ENCODE data around the gene FAM50A.

The FAM50A gene

DNA sequence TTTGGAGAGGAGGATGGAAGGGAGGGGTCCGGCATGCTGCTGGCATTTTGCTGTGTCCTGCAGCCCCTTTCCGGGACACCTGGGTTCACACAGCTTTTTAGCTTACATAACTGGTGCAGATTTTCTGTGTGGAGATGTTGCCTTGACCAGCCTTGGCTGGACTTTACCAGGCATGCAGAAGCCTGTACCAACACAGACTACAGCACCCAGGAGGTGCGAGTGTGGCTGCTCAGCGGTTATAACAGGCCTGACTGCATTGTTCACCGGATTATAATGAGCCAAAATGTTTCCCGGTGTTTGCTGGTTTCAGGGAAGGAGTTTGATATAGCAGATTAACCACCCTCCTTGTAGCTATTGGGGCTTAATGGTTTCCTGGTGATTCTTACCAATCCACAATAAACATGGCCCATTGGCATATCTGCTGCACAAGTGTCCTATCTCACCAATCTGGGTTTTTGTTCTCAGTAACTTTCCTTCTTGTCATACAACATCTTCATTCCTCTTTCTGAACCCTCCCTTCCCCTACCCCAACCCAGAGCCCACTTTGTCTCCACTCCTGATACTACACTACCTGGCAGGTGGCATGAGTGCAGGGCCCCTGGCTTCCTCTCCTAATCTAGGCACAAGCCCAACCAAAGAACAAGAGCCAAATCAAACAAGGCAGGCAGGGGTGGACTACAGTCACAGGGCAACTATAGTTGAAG, 41.9 kb upstream of the FAM50A start:
- TF ChIP-seq, protein P1, sequence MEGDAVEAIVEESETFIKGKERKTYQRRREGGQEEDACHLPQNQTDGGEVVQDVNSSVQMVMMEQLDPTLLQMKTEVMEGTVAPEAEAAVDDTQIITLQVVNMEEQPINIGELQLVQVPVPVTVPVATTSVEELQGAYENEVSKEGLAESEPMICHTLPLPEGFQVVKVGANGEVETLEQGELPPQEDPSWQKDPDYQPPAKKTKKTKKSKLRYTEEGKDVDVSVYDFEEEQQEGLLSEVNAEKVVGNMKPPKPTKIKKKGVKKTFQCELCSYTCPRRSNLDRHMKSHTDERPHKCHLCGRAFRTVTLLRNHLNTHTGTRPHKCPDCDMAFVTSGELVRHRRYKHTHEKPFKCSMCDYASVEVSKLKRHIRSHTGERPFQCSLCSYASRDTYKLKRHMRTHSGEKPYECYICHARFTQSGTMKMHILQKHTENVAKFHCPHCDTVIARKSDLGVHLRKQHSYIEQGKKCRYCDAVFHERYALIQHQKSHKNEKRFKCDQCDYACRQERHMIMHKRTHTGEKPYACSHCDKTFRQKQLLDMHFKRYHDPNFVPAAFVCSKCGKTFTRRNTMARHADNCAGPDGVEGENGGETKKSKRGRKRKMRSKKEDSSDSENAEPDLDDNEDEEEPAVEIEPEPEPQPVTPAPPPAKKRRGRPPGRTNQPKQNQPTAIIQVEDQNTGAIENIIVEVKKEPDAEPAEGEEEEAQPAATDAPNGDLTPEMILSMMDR (IDR thresholded peaks at IDR 0.05; ENCODE audit: poor library complexity, severe bottlenecking) = no peak
- H3K36me3 ChIP-seq (ENCODE audit: low read depth) = peaks cover 38% of the 10 kb centered on the region
- ATAC-seq (ENCODE audit: low read depth) (peak; percentile 31), DNase-seq (ENCODE audit: low spot score) (no peak)
- H3K4me1 ChIP-seq (ENCODE audit: insufficient read depth, poor library complexity, severe bottlenecking) = no peaks in the 10 kb centered on the region
- H3K27me3 ChIP-seq (ENCODE audit: insufficient read depth, poor library complexity, severe bottlenecking) = no peaks in the 10 kb centered on the region
- peak overlapping the region; percentile 93 for H3K27ac ChIP-seq (ENCODE audit: poor library complexity, severe bottlenecking)
- no peak overlapping the region for H3K4me3 ChIP-seq (ENCODE audit: severe bottlenecking)
- no peaks in the 10 kb centered on the region for H3K9me3 ChIP-seq (ENCODE audit: severe bottlenecking)

DNA sequence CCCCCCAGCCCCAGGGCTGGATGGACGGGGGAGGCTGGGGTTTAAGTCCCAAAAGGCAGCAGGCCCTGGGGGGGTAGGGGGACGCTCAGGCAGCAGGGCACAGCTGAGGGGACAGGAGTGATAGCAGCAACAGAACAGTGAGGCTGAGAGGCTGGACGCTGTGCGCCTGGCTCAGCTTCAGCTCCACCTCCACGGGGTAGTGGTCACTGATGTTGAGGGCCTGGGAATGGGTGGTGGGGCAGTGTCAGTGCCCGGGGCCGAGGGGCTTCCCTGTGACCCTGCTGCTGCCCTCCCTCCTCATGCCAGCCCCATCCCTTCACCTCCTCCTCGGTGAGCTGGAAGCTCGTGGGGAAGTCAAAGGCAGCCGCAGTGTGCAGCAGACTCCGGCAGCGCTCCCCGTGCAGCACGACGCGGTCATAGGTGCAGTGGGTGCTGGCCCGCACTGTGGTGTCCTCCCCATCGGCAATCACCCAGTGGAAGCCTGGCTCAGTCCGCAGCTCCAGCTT, 41.3 kb upstream of the FAM50A start:
- TF ChIP-seq, protein P1 (IDR thresholded peaks at IDR 0.05; ENCODE audit: poor library complexity, severe bottlenecking) = no peak
- Histone ChIP-seq H3K27me3 (ENCODE audit: insufficient read depth, poor library complexity, severe bottlenecking) (no peaks in the 10 kb centered on the region), H3K4me3 (ENCODE audit: severe bottlenecking) (no peak overlapping the region), H3K36me3 (ENCODE audit: low read depth) (peaks cover 38% of the 10 kb centered on the region), H3K9me3 (ENCODE audit: severe bottlenecking) (no peaks in the 10 kb centered on the region), H3K4me1 (ENCODE audit: insufficient read depth, poor library complexity, severe bottlenecking) (no peaks in the 10 kb centered on the region), H3K27ac (ENCODE audit: poor library complexity, severe bottlenecking) (no peak overlapping the region)
- ATAC-seq (ENCODE audit: low read depth) (peak; percentile 5; the same call in 1 of the 3 replicates), DNase-seq (ENCODE audit: low spot score) (no peak)

DNA sequence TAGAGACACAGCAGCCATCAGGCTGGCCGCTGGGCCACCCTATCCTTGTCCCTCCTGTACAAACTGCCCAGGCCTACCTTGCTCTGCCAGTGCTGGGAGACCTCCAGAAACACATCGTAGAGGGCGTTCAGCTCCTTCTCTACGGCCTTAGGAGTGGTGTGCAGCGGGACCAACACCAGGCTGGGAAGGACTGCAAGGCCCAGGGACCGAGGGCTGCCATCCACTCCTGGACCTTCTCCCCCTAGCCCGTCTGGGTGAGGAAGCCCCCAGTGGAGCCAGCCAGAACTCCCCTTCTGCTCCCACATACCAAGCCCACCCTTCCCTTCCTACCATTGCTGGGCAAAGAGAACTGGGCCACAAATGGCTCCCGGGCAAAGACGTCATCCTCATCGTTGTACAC, 40.7 kb upstream of the FAM50A start:
- Histone ChIP-seq H3K27me3 (ENCODE audit: insufficient read depth, poor library complexity, severe bottlenecking) (no peaks in the 10 kb centered on the region), H3K4me1 (ENCODE audit: insufficient read depth, poor library complexity, severe bottlenecking) (no peaks in the 10 kb centered on the region), H3K4me3 (ENCODE audit: severe bottlenecking) (no peak overlapping the region), H3K9me3 (ENCODE audit: severe bottlenecking) (no peaks in the 10 kb centered on the region), H3K27ac (ENCODE audit: poor library complexity, severe bottlenecking) (no peak overlapping the region), H3K36me3 (ENCODE audit: low read depth) (peaks cover 38% of the 10 kb centered on the region)
- DNase-seq (ENCODE audit: low spot score) (no peak), ATAC-seq (ENCODE audit: low read depth) (no peak)
- TF ChIP-seq, protein P1 (IDR thresholded peaks at IDR 0.05; ENCODE audit: poor library complexity, severe bottlenecking) = no peak

DNA sequence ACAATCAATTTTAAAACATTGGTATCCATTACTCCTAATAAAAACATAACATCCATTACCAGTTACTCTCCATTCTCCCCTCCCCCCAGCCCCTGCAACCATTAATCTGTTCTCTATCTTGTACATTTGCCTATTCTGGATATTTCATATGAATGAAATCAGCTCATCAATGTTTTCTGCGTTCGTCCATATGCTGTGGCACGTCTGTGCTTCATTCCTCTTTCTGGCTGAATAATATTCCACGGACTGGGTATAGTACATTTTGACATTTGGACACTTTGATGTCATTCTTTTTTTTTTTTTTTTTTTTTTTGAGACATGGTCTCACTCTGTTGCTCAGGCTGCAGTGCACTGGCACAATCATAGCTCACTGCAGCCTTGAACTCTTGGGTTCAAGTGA, 40.1 kb upstream of the FAM50A start:
- Histone ChIP-seq H3K36me3 (ENCODE audit: low read depth) (peaks cover 32% of the 10 kb centered on the region), H3K4me1 (ENCODE audit: insufficient read depth, poor library complexity, severe bottlenecking) (no peaks in the 10 kb centered on the region), H3K9me3 (ENCODE audit: severe bottlenecking) (no peaks in the 10 kb centered on the region), H3K4me3 (ENCODE audit: severe bottlenecking) (no peak overlapping the region), H3K27me3 (ENCODE audit: insufficient read depth, poor library complexity, severe bottlenecking) (no peaks in the 10 kb centered on the region), H3K27ac (ENCODE audit: poor library complexity, severe bottlenecking) (no peak overlapping the region)
- DNase-seq (ENCODE audit: low spot score) = no peak
- no peak for ATAC-seq (ENCODE audit: low read depth)
- TF ChIP-seq, protein P1 (IDR thresholded peaks at IDR 0.05; ENCODE audit: poor library complexity, severe bottlenecking) = no peak

DNA sequence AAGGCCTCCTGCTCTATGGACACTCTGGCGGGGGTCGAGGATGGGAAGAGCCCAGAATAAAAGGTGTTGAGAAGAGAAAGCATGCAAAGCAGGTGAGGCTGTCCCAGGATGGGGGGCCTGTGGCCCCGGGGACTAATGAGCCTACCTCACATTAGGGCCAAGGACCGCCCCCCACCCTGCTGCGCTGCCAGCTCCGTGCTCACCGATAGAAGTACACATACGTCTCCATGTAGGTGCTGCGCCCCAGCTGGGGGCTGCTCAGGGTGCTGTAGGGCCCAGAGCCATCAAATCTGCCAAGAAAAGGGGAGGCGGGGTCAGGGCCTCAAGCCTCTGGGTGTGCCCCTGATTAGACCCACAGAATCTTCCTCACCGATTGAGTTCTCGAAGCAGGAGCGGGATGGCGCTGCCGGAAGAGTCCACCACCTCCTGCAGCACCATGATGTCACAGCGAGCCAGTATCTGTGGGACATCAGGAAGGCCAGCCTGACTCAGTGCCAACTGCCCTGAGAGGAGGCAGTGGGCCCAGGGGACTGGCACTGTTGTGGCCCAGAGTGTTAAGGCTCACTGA, 39.2 kb upstream of the FAM50A start:
- no peak overlapping the region for H3K27ac ChIP-seq (ENCODE audit: poor library complexity, severe bottlenecking)
- H3K27me3 ChIP-seq (ENCODE audit: insufficient read depth, poor library complexity, severe bottlenecking) = no peaks in the 10 kb centered on the region
- H3K4me1 ChIP-seq (ENCODE audit: insufficient read depth, poor library complexity, severe bottlenecking) = peaks cover 3% of the 10 kb centered on the region
- H3K4me3 ChIP-seq (ENCODE audit: severe bottlenecking) = no peak overlapping the region
- TF ChIP-seq, protein P1 (IDR thresholded peaks at IDR 0.05; ENCODE audit: poor library complexity, severe bottlenecking) = no peak
- DNase-seq (ENCODE audit: low spot score) (no peak), ATAC-seq (ENCODE audit: low read depth) (no peak)
- no peaks in the 10 kb centered on the region for H3K9me3 ChIP-seq (ENCODE audit: severe bottlenecking)
- H3K36me3 ChIP-seq (ENCODE audit: low read depth) = peaks cover 24% of the 10 kb centered on the region

Measured in RWPE2 (cell line).